Neuron (in vitro differentiated cells): ENCODE data around the gene CCDC60.

ENCODE experiments used
- H2AFZ ChIP-seq: one replicate; pipeline ENCODE4 v1.6.1; 2013; ENCODE audit warnings: low read depth, mild to moderate bottlenecking, inconsistent platforms, low read length, moderate library complexity
- H3K27me3 ChIP-seq: one replicate; pipeline ENCODE4 v1.6.1; 2013; ENCODE audit warnings: low read length; ENCODE audit not compliant: insufficient read depth
- H3K36me3 ChIP-seq: one replicate; pipeline ENCODE4 v1.6.1; 2013; ENCODE audit warnings: low read length; ENCODE audit not compliant: insufficient read depth
- H3K4me1 ChIP-seq: one replicate; pipeline ENCODE4 v1.6.1; 2013; ENCODE audit warnings: low read length; ENCODE audit not compliant: insufficient read depth
- H3K4me3 ChIP-seq: 2 replicates; pipeline ENCODE4 v1.5.1; 2013; ENCODE audit warnings: mild to moderate bottlenecking, low read length, moderate library complexity
- H3K9me3 ChIP-seq: one replicate; pipeline ENCODE4 v1.6.1; 2013; ENCODE audit warnings: low read length

Gene CCDC60

GRCh38 chr12:119476951-119477350, 142.4 kb downstream of the CCDC60 start:
- Histone ChIP-seq H3K27me3 (no peaks in the 10 kb centered on the region), H3K4me3 (no peak overlapping the region), H3K4me1 (no peaks in the 10 kb centered on the region), H3K36me3 (no peaks in the 10 kb centered on the region), H3K9me3 (no peaks in the 10 kb centered on the region), H2AFZ (no peak overlapping the region)

- H3K36me3 ChIP-seq: no peaks in the 10 kb centered on the region
- no peaks in the 10 kb centered on the region for H3K27me3 ChIP-seq
- H3K4me1 ChIP-seq: no peaks in the 10 kb centered on the region
- H3K9me3 ChIP-seq: no peaks in the 10 kb centered on the region
- no peak overlapping the region for H2AFZ ChIP-seq
- H3K4me3 ChIP-seq: no peak overlapping the region
Measured at GRCh38 chr12:119479121-119479561, 144.6 kb downstream of the CCDC60 start.

GRCh38 chr12:119480551-119480950, 146.0 kb downstream of the CCDC60 start:
- Histone ChIP-seq H3K4me1 (no peaks in the 10 kb centered on the region), H2AFZ (no peak overlapping the region), H3K36me3 (no peaks in the 10 kb centered on the region), H3K9me3 (no peaks in the 10 kb centered on the region), H3K27me3 (no peaks in the 10 kb centered on the region), H3K4me3 (no peak overlapping the region)

- Histone ChIP-seq H3K27me3 (no peaks in the 10 kb centered on the region), H2AFZ (no peak overlapping the region), H3K36me3 (no peaks in the 10 kb centered on the region), H3K9me3 (no peaks in the 10 kb centered on the region), H3K4me3 (no peak overlapping the region), H3K4me1 (no peaks in the 10 kb centered on the region)
Measured at GRCh38 chr12:119486599-119487154, 152.1 kb downstream of the CCDC60 start.

- Histone ChIP-seq H2AFZ (no peak overlapping the region), H3K4me1 (no peaks in the 10 kb centered on the region), H3K36me3 (no peaks in the 10 kb centered on the region), H3K27me3 (no peaks in the 10 kb centered on the region), H3K4me3 (no peak overlapping the region), H3K9me3 (no peaks in the 10 kb centered on the region)
Measured at GRCh38 chr12:119491814-119492213, 157.3 kb downstream of the CCDC60 start.

GRCh38 chr12:119500209-119500608, 165.7 kb downstream of the CCDC60 start:
- Histone ChIP-seq H3K9me3 (no peaks in the 10 kb centered on the region), H3K36me3 (no peaks in the 10 kb centered on the region), H3K27me3 (peaks cover 7% of the 10 kb centered on the region), H2AFZ (no peak overlapping the region), H3K4me3 (no peak overlapping the region), H3K4me1 (no peaks in the 10 kb centered on the region)

- Histone ChIP-seq H2AFZ (no peak overlapping the region), H3K4me3 (no peak overlapping the region), H3K27me3 (peaks cover 7% of the 10 kb centered on the region), H3K9me3 (no peaks in the 10 kb centered on the region), H3K4me1 (no peaks in the 10 kb centered on the region), H3K36me3 (no peaks in the 10 kb centered on the region)
Measured at GRCh38 chr12:119501052-119501451, 166.5 kb downstream of the CCDC60 start.

- no peaks in the 10 kb centered on the region for H3K27me3 ChIP-seq
- H3K36me3 ChIP-seq: no peaks in the 10 kb centered on the region
- H3K4me1 ChIP-seq: no peaks in the 10 kb centered on the region
Measured at GRCh38 chr12:119505001-119505400, 170.5 kb downstream of the CCDC60 start.

GRCh38 chr12:119512772-119513497, 178.4 kb downstream of the CCDC60 start:
- no peak overlapping the region for H3K4me3 ChIP-seq
- no peaks in the 10 kb centered on the region for H3K9me3 ChIP-seq
- no peaks in the 10 kb centered on the region for H3K4me1 ChIP-seq
- no peaks in the 10 kb centered on the region for H3K27me3 ChIP-seq
- H3K36me3 ChIP-seq: no peaks in the 10 kb centered on the region
- H2AFZ ChIP-seq: no peak overlapping the region

More at GRCh38 chr12:119505001-119505400, 170.5 kb downstream of the CCDC60 start:
- H2AFZ ChIP-seq: no peak overlapping the region
- no peak overlapping the region for H3K4me3 ChIP-seq
- H3K9me3 ChIP-seq: no peaks in the 10 kb centered on the region

GRCh38 chr12:119528241-119528640, 193.7 kb downstream of the CCDC60 start:
- no peaks in the 10 kb centered on the region for H3K27me3 ChIP-seq
- no peak overlapping the region for H2AFZ ChIP-seq
- no peaks in the 10 kb centered on the region for H3K9me3 ChIP-seq
- H3K4me3 ChIP-seq: no peak overlapping the region
- H3K36me3 ChIP-seq: no peaks in the 10 kb centered on the region
- H3K4me1 ChIP-seq: no peaks in the 10 kb centered on the region

- Histone ChIP-seq H2AFZ (no peak overlapping the region), H3K4me3 (no peak overlapping the region), H3K27me3 (no peaks in the 10 kb centered on the region), H3K4me1 (no peaks in the 10 kb centered on the region), H3K36me3 (no peaks in the 10 kb centered on the region), H3K9me3 (no peaks in the 10 kb centered on the region)
Measured at GRCh38 chr12:119540476-119540875, 205.9 kb downstream of the CCDC60 start.

- no peaks in the 10 kb centered on the region for H3K9me3 ChIP-seq
- no peak overlapping the region for H3K4me3 ChIP-seq
- no peak overlapping the region for H2AFZ ChIP-seq
- H3K27me3 ChIP-seq: no peaks in the 10 kb centered on the region
- no peaks in the 10 kb centered on the region for H3K4me1 ChIP-seq
- H3K36me3 ChIP-seq: no peaks in the 10 kb centered on the region
Measured at GRCh38 chr12:119544765-119545625, 210.5 kb downstream of the CCDC60 start.

GRCh38 chr12:119546340-119546739, 211.8 kb downstream of the CCDC60 start:
- Histone ChIP-seq H2AFZ (no peak overlapping the region), H3K4me3 (no peak overlapping the region), H3K4me1 (no peaks in the 10 kb centered on the region), H3K9me3 (no peaks in the 10 kb centered on the region), H3K27me3 (peaks cover under 1% of the 10 kb centered on the region), H3K36me3 (no peaks in the 10 kb centered on the region)
